WTC11 (cell line): Measurements from ENCODE around the gene CYGB. TPM values are rescaled to one million over a fixed set of nuclear protein-coding genes. Genes with fewer than 3 reads are reported as not detected.

Experiments
- ATAC-seq: fragments of 200-7000 bp; cut with Tn5 transposase; 2 replicates; pipeline ENCODE4 v1.10.0; 2021; ENCODE audit warnings: mild to moderate bottlenecking, moderate library complexity
- CTCF ChIA-PET: fragments of 300-600 bp; sonication (Branson Sonifier 250); formaldehyde crosslinking; loops from one replicate; lab custom pipeline; 2021; ENCODE audit warnings: antibody characterized with exemption; lab: Charles Lee
- POLR2A ChIA-PET: fragments of 350-600 bp; sonication (Branson Sonifier 250); formaldehyde crosslinking; loops from one replicate; lab custom pipeline; 2021; ENCODE audit warnings: antibody characterized with exemption; lab: Charles Lee
- DNase-seq: peaks from one replicate; pipeline ENCODE4 v3.0.0; 2021; ENCODE audit warnings: low spot score
- H3K27ac Mint-ChIP-seq: 2 replicates; pipeline ENCODE4 v1.8.0; 2021; ENCODE audit warnings: mixed read lengths
- H3K27me3 Mint-ChIP-seq: 2 replicates; pipeline ENCODE4 v1.8.0; 2021; ENCODE audit warnings: low read depth, mild to moderate bottlenecking, moderate library complexity, mixed read lengths
- H3K36me3 Mint-ChIP-seq: 2 replicates; pipeline ENCODE4 v1.8.0; 2021; ENCODE audit warnings: mixed read lengths
- H3K4me1 Mint-ChIP-seq: 2 replicates; pipeline ENCODE4 v1.8.0; 2022; ENCODE audit warnings: mixed read lengths
- H3K4me3 Mint-ChIP-seq: 2 replicates; pipeline ENCODE4 v1.8.0; 2021; ENCODE audit warnings: mild to moderate bottlenecking, moderate library complexity, mixed read lengths
- H3K9me3 Mint-ChIP-seq: 2 replicates; pipeline ENCODE4 v1.8.0; 2021; ENCODE audit warnings: mixed read lengths
- CREB1 ChIP-seq: sonication (generic); formaldehyde crosslinking; IDR thresholded peaks from 2 replicates; pipeline ENCODE4 v1.8.0; 2023; ENCODE audit warnings: mild to moderate bottlenecking, missing genetic modification reagents
- E2F1 ChIP-seq: sonication (generic); formaldehyde crosslinking; IDR thresholded peaks from 2 replicates; pipeline ENCODE4 v1.8.0; 2022; ENCODE audit warnings: mild to moderate bottlenecking, missing genetic modification reagents
- E2F5 ChIP-seq: sonication (generic); formaldehyde crosslinking; IDR thresholded peaks from 2 replicates; pipeline ENCODE4 v1.8.1; 2022; ENCODE audit warnings: mild to moderate bottlenecking, moderate library complexity, missing genetic modification reagents
- FOXJ3 ChIP-seq: sonication (generic); formaldehyde crosslinking; IDR thresholded peaks from 2 replicates; pipeline ENCODE4 v1.9.0; 2021; ENCODE audit warnings: missing genetic modification reagents, mild to moderate bottlenecking, borderline replicate concordance
- FOXP4 ChIP-seq: sonication (generic); formaldehyde crosslinking; IDR thresholded peaks from 2 replicates; pipeline ENCODE4 v1.8.0; 2022; ENCODE audit warnings: mild to moderate bottlenecking, missing genetic modification reagents
- GTF2I ChIP-seq: fragments of 250-450 bp; sonication (Bioruptor Pico); conservative IDR thresholded peaks from 2 replicates; pipeline ENCODE4 v1.4.0; 2021; ENCODE audit warnings: mild to moderate bottlenecking
- HMGXB4 ChIP-seq: sonication (generic); formaldehyde crosslinking; IDR thresholded peaks from 2 replicates; pipeline ENCODE4 v1.8.1; 2023; ENCODE audit warnings: mild to moderate bottlenecking, moderate library complexity, missing genetic modification reagents
- TP53 ChIP-seq: sonication (generic); formaldehyde crosslinking; IDR thresholded peaks from 2 replicates; pipeline ENCODE4 v1.8.1; 2023; ENCODE audit warnings: mild to moderate bottlenecking, missing genetic modification reagents
- ZNF121 ChIP-seq: sonication (generic); formaldehyde crosslinking; IDR thresholded peaks from 2 replicates; pipeline ENCODE4 v1.8.0; 2023; ENCODE audit warnings: missing genetic modification reagents
- ZNF232 ChIP-seq: sonication (generic); formaldehyde crosslinking; IDR thresholded peaks from 2 replicates; pipeline ENCODE4 v1.8.0; 2022; ENCODE audit warnings: mild to moderate bottlenecking, missing genetic modification reagents
- ZNF317 ChIP-seq: sonication (generic); formaldehyde crosslinking; IDR thresholded peaks from 2 replicates; pipeline ENCODE4 v1.8.1; 2023; ENCODE audit warnings: low read depth, mild to moderate bottlenecking, moderate library complexity, missing genetic modification reagents, borderline replicate concordance
- total RNA-seq: library from RNA; stranded (reverse); gene quantifications from 3 replicates; pipeline ENCODE4 v1.2.3, GENCODE V29; 2021

The CYGB gene
- total RNA-seq, 1 experiment from 2014 or later, result 3.6 TPM

- no peak for TF ChIP-seq E2F1 (CRISPR knock-in tag)
- TF ChIP-seq, all 79 proteins: peak for 0
Observed at GRCh38 chr17:76538941-76539570, 1.5 kb upstream of the CYGB start (continued).

DNA sequence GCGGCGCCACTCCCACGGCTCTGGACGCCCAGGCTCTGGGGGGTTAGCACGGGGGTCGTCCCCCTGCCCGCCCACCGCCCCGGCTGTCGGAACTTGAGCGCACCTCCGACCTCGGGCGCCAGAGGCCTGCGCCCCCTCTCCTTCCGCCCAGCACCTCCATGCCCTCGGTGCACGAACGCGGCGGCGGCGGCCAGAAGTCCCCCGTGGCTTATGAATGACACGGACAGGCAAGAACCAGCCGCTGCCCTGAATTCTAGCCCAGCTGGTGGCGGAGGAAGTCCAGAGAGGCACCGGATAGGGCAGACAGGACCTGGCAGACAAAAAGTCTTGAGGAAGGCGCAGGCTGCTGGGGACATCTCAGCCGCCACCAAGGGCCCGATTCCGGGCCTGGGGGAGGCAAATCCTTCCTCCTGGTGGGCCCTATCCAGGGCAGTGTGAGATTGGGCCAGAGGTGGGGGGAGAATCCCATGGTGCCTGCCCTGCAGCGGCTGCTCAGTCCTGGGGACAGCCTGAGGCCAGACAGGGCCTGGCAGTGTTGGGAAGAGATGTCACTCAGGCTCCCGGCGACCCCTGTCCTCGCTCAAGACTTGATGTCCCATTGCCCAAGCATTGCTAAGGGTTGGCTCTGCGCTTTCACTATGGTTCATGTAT is 897 bp upstream of the CYGB start:
- no peak for DNase-seq
- H3K27ac Mint-ChIP-seq, result no peak overlapping the region
- peaks cover 52% of the 10 kb centered on the region for H3K27me3 Mint-ChIP-seq
- H3K9me3 Mint-ChIP-seq, result no peaks in the 10 kb centered on the region
- TF ChIP-seq TP53, result no peak
- TF ChIP-seq FOXJ3 (CRISPR knock-in tag), result no peak
- TF ChIP-seq ZNF232 (CRISPR knock-in tag), result no peak
- TF ChIP-seq CREB1 (CRISPR knock-in tag), result no peak
- ChIA-PET POLR2A (no interaction called here), CTCF (interaction anchor here (1.2 to 9.7 kb wide), 4 partner anchors 11 to 143 kb away, joined by 3 to 123 read pairs (median 18); no protein-coding TSS in a partner anchor)
- H3K4me1 Mint-ChIP-seq, result peaks cover 30% of the 10 kb centered on the region
- no peak for ATAC-seq
- peak overlapping the region; percentile 68 for H3K4me3 Mint-ChIP-seq
- no peaks in the 10 kb centered on the region; the same call in 1 of the 2 replicates for H3K36me3 Mint-ChIP-seq

DNA sequence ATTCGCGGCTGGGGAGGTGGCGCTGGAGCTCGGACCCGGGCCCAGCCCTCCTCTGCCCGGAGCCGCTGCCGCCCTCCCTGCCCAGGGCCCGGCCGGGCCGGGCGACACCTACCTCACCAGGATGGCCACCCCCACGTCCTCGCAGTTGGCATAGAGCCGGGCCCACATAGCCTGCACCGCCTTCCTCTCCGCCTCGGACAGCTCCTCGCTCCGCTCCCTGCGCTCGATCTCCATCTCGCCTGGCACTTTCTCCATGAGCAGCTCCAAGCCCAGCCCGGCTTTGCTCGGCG is 276 bp downstream of the CYGB start:
- Mint-ChIP-seq H3K27me3 (peaks cover 51% of the 10 kb centered on the region), H3K27ac (no peak overlapping the region), H3K36me3 (no peaks in the 10 kb centered on the region; the same call in 1 of the 2 replicates), H3K4me3 (peak overlapping the region; percentile 68), H3K4me1 (peaks cover 30% of the 10 kb centered on the region), H3K9me3 (no peaks in the 10 kb centered on the region)
- peak; percentile 5; the same call in 1 of the 2 replicates for ATAC-seq
- ChIA-PET POLR2A (interaction anchor here (1.0 kb wide), 1 partner anchor 20 kb away, joined by 3 read pairs; no protein-coding TSS in a partner anchor), CTCF (interaction anchor here (0.5 to 9.7 kb wide), 8 partner anchors 9 to 171 kb away, joined by 3 to 123 read pairs (median 4); no protein-coding TSS in a partner anchor)
- TF ChIP-seq ZNF317 (CRISPR knock-in tag) (no peak), ZNF121 (peak; percentile 69; the same call in 1 of the 2 replicates), HMGXB4 (CRISPR knock-in tag) (0 out of 2 replicates have a peak, but pooled peaks have one; percentile 24), E2F5 (CRISPR knock-in tag) (peak; percentile 43; the same call in 1 of the 2 replicates)
- peak; percentile 44 for DNase-seq

DNA sequence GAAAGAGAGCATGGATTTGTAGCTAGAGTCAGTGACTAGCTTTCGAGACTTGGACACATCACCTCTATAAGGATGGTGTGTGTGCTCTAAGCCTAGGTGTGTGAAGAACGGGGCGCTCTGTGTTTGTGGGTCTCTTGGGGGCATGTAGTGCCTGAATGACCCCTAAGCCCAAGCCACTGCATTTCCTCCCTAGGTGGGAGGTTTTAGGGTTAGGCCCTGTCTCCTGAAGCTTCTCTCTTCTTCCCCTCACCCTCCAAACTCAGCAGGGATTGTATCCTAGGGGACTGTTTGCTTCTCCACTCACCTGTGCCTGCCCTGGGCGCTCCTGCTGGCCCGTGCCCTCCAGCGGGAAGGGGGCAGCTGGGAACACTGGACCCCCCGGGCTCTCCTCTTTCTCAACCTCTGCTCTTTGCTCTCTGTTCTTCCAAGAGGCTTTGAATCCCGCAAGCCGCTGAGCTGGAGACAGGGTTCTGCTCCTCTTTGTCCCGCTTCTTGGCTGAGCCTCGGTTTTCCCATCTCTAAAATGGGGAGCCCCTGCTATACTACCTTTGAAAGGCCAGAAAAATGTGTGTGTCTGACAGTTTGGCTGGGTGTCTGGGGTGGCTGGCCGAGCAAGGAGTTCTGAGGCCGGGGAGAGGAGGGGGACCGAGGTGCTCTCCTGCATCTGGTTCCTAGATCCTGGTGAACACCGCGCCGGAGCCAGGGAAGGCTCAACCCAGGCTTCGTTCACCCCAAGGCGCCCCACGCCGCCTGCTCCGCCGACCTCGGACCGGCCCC is 810 bp downstream of the CYGB start:
- DNase-seq (no peak), ATAC-seq (no peak)
- H3K4me3 Mint-ChIP-seq, result peak overlapping the region; percentile 68
- H3K4me1 Mint-ChIP-seq, result peaks cover 26% of the 10 kb centered on the region
- H3K9me3 Mint-ChIP-seq, result no peaks in the 10 kb centered on the region
- no peaks in the 10 kb centered on the region; the same call in 1 of the 2 replicates for H3K36me3 Mint-ChIP-seq
- TF ChIP-seq GTF2I (CRISPR knock-in tag), result peak; percentile 84; the same call in 1 of the 2 replicates
- no peak for TF ChIP-seq FOXP4 (CRISPR knock-in tag)
- H3K27ac Mint-ChIP-seq, result no peak overlapping the region
- ChIA-PET CTCF (interaction anchor here (0.5 to 9.7 kb wide), 10 partner anchors 9 to 183 kb away, joined by 3 to 123 read pairs (median 3); partner anchors contain the start of gene PRPSAP1), POLR2A (interaction anchor here (1.0 kb wide), 1 partner anchor 21 kb away, joined by 3 read pairs; no protein-coding TSS in a partner anchor)
- peaks cover 47% of the 10 kb centered on the region for H3K27me3 Mint-ChIP-seq
